Loucy (cell line): Measurements from ENCODE around the gene AQP11.

Experiments
- EZH2phosphoT487 ChIP-seq: fragments of 200-600 bp; IDR thresholded peaks from 2 replicates; pipeline ENCODE4 v1.6.1; 2018; ENCODE audit warnings: antibody characterized with exemption, mild to moderate bottlenecking, moderate library complexity, borderline replicate concordance
- TF ChIP-seq, protein P1 (sequence below): fragments of 200-600 bp; sonication (generic); conservative IDR thresholded peaks from 2 replicates; pipeline ENCODE4 v1.5.1; 2014; ENCODE audit warnings: mild to moderate bottlenecking, antibody characterized with exemption, low read length

DNA sequence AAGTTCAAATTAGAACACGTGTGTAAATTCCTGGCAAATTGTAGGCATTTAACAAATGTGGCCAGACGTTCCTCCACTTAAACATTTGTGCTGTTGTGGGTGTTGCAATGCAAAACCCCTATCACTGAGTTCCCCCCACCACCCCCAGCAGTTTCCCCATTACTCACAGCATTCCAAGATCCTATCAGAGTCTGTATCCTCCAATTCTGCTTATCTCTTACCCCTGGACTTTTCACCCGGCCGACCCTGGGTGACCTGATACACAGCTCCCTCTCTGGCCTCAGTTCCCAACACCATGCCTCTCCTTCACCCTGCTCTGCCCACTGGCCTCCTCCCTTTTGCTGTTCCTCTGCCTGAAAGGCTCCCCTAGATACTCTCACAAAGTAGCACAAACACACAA lies 31.4 kb upstream of the AQP11 start:
- TF ChIP-seq, protein P1, sequence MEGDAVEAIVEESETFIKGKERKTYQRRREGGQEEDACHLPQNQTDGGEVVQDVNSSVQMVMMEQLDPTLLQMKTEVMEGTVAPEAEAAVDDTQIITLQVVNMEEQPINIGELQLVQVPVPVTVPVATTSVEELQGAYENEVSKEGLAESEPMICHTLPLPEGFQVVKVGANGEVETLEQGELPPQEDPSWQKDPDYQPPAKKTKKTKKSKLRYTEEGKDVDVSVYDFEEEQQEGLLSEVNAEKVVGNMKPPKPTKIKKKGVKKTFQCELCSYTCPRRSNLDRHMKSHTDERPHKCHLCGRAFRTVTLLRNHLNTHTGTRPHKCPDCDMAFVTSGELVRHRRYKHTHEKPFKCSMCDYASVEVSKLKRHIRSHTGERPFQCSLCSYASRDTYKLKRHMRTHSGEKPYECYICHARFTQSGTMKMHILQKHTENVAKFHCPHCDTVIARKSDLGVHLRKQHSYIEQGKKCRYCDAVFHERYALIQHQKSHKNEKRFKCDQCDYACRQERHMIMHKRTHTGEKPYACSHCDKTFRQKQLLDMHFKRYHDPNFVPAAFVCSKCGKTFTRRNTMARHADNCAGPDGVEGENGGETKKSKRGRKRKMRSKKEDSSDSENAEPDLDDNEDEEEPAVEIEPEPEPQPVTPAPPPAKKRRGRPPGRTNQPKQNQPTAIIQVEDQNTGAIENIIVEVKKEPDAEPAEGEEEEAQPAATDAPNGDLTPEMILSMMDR = no peak
- TF ChIP-seq EZH2phosphoT487 = no peak
